HG03565 (cell line): ENCODE data around the gene SPRN.

ENCODE experiments used
- ATAC-seq: cut with Tn5 transposase; IDR thresholded peaks from one replicate; pipeline ENCODE4 v1.9.1; 2021; ENCODE audit warnings: mild to moderate bottlenecking, moderate library complexity; ENCODE audit not compliant: unreplicated experiment

SPRN gene

DNA sequence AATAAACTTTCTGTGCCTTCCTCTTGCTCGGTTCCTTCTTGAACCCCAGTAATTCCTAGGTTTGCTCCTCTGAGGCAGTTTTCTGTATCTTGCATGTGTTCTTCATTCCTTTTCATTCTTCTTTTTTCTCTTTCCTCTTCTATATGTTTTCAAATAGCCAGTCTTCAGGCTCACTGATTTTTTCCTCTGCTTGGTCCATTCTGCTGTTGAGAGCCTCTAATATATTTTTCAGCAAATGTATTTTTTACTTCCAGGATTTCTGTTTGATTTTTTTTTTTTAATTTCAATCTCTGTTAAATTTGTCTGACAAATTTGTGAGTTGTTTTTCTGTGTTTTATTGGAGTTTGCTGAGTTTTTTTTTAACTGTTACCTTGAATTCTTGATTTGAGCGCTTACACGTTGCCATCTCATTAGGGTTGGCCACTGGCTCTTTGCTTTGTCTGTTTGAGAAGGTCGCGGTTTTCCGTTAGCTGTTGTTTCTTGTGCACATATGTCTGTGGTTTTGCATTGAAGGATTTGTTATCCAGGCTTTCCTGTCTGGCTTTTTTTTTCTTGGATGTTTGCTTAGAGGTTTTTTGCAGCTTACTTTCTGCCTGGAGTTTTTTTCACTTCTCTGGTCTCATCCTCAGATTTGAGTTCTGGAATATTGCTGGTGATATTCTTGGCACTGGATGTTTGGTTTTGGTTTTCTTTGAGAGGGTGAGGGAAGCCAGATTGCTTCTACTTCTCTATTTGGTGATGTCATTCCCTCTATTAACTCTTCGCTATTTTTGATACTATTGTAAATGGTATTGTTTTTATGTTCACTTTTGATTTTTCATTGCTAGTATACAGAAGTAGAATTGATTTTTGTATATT is 12.7 kb downstream of the SPRN start:
- no peak for ATAC-seq

DNA sequence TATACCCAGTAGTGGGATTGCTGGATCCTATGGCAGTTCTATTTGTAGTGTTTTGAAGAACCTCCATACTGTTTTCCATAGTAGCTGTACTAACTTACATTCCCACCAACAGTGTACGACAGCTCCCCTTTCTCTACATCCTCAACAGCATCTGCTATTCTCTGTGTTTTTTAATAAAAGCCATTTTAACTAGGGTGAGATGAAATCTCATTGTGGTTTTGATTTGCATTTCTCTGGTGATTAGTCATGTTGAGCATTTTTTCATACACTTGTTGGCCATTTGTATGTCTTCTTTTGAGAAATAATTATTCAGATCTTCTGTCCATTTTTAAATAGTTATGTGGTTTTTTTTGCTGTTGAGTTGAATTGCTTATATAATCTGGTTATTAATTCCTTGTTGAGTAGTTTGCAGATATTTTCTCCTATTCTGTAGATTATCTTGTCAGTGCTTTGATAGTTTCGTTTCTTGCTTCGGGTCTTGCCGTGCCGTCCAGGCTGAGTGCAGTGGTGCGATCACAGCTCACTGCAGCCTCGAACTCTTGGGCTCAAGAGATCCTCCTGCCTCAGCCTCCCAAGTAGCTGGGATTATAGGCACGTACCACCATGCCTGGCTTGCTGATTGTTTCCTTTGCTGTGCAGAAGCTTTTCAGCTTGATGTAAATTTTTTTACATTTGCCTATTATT is 18.4 kb downstream of the SPRN start:
- peak; percentile 58 for ATAC-seq

DNA sequence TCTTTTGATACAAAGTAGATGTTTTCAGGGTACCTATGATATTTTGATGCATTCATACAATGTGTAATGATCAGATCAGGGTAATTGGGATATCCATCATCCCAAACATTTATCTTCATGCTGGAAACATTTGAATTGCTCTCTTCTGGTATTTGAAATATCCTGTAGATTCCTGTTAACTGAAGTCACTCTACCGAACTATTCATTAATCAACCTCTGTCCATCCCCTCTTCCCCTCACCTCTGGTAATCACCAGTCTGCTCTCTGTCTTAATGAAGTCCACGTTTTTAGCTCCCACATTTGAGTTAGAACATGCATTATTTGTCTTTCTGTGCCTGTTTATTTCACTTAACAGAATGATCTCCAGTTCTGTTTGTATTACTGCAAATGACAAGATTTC is 19.2 kb downstream of the SPRN start:
- no peak for ATAC-seq

DNA sequence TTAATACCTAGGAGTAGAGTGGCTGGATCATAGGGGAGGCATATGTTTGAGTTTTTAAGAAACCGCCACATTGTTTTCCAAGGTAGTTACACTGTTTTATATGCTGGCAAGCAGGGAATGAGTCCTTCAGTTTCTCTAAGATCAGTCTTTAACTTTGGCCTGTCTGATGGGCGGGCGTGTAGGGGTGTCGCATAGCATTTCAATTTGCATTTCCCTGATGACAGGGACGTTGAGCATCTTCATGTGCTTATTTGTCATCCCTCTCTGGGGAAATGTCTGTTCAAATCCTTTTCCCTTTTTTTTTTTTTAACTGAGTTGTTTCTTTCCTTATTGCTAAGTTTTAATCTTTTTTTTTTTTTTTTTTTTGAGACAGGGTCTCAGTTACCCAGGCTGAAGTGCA is 20.6 kb downstream of the SPRN start:
- no peak for ATAC-seq

DNA sequence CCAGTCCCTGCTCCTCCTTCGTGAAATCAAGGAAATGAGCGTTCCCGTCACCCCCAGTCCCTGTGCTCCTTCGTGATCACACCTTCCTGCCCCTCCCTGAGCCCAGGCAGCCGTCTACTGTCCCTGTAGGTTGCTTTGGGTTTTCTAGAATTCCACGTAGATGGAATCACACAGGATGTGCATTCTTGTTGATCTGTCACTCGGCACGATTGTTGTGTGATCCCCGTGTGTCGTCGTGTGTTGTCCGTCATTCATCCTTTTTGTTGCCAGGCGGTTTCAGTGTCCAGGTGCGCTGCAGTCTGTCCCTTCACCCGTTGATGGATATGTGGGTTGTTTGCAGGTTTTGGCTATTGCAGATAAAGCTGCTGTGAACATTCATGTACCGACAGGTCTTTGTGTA is 21.1 kb downstream of the SPRN start:
- ATAC-seq = no peak

DNA sequence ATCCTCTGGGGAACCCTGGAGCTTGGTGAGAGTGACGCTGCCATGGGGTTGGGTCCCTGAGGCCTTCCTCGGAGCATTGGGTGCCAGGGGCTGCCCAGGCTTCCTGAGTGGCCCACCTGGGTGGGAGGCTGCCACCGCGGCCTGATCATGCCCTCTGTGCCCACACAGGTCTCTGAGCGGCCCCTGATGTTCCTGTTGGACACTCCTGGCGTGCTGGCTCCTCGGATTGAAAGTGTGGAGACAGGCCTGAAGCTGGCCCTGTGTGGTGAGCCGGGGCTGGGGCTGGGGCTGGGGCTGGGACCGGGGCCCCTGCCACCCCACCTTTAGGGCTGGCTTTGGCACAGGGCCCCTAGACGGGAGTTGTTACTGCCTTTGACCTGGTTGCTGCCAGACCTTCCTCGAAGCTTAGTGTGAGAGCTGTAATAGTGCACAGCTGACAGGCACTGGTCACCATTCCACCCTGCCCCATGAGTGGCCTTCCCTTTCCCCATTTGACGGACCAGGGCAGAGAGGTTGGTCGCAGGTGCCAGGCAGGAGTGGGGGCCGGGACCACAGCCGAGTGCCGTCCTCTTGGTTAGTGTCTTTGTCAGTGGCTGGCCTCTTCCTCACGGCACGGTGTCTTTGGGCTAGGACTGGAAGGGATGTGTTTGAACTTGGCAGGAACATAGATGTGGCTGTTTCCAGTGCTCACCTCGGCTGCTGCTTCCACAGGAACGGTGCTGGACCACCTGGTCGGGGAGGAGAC is 22.3 kb downstream of the SPRN start:
- ATAC-seq = no peak

DNA sequence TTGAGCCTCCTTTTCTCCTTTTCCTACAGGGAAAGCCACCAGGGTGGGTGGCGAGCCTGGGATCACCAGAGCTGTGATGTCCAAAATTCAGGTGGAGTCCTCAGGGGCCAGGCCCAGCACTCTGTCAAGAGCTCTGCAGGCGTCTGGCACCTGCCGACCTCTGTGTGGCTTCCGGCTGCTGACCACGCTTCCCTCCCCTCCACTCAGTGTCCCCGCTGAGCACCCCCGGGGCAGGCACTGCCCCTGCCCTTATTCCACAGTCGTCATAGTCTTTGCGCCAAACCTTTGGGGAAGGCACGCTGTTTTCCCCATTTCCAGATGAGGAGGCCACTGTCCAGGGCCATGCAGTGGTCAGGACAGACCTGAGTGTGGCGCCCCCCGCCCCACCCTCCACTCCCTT is 22.9 kb downstream of the SPRN start:
- ATAC-seq = no peak

DNA sequence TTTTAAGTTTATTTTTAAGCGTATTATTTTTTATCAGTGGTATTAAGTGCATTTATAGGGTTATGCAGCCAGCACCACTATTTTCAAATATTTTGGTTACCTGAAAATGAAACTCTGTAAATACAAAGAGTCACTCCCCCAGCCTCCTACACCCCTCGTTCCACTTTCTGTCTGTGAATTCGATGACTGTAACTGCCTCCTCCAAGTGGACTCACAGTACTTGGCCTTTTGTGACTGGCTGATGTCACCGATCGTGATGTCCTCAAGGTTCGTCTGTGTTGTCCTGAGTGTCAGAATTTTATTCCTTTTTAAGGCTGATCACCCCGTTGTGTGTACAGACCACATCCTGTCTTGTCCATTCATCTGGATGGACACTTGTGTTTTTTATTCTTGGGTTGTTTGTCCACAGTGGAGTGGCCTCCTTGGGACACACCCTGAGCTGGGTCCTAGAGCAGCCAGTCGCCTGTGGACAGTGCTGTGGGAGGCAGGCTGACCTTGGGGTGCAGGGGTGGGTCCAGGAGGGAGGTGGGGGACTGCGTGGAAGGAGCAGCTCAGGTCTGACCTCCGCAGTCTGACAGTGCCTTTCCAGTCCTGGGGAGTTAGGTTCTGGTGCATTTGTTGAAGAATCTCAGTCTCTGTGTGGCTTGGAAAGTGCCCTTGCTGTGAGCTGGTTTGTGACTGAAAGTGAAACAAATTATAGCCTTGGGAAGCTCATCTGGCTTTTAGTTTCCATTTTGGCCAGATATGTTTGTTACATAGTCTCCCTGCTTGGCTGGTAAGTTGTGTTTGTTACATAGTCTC is 23.6 kb downstream of the SPRN start:
- ATAC-seq = peak; percentile 39

DNA sequence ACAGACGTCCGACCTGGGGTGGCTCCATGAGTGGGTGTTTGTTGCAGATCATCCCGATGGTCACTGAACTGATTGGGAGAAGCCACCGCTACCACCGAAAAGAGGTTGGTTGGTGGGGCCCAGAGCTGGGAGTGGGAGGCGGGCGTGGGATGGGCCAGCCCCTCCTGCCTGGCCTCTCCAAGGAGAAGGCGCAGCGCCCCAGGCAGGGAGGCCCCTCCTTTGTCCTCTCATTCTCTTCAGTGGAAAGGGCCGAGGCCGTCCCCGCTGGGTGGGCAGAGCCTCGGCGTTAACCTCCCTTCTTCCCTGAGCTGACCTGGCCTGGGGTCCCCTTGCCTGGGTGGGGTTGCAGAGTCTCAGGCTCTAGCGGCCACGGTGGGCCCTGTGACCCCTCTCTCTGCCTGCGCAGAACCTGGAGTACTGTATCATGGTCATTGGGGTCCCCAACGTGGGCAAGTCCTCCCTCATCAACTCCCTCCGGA is 25.3 kb downstream of the SPRN start:
- no peak for ATAC-seq

DNA sequence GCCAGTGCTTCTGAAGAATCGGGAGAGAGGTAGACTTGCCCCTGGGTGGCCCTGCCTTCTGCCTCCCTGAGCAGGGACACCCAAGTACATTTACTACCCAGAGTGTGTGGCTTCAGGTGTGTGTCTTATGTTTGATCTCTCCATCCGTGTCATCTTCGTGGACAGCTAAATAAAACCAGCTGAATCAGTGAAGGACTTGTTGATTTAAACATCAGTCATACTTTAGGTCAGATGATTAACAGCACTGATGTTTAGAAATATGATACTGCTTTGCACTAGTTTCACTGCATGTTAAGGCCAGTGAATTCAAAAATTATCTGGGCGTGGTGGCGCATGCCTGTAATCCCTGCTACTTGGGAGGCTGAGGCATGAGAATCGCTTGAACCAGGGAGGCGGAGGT is 26.5 kb downstream of the SPRN start:
- ATAC-seq = no peak

DNA sequence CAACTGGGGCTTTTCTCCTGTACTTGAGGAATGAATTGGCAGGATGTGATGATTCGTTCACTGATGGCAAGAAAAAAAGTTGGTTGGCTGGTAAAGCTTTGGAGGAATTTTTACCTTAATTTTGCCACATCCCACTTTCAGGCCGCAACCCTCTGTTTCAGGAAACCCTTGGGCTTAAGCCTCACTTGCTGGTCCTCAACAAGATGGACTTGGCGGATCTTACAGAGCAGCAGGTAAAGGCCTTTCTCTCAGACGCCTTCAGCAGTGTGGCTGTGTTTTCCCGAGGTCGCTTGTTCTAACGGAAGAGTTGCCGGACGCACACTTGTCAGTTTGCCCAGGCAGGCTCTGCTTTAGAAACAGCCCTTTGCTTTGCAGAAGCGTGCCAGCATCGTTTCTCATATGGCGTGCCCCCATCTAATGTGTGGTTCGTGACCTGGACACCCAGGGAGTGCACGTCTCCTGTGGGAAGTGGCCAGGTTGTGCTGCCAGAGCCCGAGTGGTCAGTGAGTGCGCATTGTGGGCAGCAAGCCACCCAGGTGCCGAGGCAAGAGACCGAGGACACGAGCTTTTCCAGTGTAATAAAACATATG is 28.3 kb downstream of the SPRN start:
- ATAC-seq = no peak

DNA sequence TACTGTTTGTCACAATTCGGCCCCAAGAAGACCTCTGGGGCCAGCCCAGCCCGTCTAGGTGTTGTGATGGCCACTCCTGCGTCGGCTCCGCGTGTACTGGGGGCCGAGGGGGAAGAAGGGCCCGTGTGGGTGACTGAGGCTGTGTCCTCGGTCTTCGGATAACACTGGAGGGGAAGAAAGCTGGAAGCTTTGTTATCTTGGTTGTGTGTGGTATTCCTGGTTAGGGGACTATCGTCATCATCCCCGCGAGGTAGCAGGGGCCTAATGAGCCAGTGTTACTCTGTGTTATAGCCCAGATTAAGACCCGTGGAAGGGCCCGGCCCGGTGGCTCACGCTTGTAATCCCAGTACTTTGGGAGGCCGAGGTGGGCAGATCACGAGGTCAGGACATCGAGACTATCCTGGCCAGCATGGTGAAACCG is 29.6 kb downstream of the SPRN start:
- no peak for ATAC-seq

DNA sequence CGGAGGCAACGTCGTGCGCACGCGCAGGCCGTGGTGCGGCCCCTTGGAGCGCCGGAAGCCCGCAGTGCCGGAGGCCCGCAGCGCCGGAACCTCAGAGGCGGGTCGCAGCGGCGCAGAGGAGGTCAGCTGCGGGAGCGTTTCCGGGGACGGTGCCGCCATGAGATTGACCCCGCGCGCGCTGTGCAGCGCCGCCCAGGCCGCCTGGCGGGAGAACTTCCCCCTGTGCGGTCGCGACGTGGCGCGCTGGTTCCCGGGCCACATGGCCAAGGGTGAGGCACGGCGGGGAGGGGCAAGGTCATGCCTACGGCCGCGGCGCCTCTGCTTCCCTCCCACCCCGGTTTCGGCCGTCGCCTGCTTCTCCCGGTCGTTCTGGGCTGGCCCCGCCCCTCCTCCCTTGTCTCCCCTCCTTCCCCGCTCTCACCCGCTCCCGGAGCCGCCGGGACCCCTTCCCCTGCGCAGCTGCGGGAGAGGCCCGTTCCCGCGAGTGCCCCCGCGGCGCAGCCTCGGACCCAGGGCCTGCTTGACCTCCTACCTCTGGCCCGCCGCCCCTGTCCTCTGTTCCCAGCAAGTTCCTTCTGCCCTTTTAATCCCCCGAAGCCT is 30.3 kb downstream of the SPRN start, which contains the start of gene MTG1:
Gene MTG1 (plus strand): TSS at position 94 of the 600 bp plus-strand sequence. CDS start 64 bp downstream, at position 158.
- ATAC-seq = peak; percentile 61

DNA sequence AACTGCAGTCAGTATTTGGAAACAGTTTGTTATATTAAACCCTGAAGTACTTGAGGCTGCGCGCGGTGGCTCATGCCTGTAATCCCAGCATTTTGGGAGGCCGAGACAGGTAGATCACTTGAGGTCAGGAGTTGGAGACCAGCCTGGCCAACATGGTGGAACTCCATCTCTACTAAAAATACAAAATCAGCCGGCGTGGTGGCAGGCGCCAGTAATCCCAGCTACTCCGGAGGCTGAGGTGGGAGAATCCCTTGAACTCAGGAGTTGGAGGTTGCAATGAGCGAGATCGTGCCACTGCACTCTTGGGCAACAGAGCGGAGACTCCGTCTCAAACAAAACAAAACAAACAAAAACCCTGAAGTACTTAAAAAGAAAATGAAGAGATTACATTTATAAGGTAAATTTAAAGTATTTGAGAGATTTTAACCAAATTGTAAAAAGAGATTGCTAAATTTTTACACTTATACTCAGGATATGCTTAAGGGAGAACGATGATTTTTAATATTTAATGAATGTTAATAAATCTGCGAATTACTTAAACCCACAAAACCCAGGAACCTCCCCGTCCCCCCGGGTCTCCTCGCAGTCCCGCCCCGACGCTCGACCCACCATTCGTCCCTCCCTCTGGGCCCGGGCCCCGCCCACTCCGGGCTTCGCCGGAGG is 30.9 kb downstream of the SPRN start:
- ATAC-seq = no peak

DNA sequence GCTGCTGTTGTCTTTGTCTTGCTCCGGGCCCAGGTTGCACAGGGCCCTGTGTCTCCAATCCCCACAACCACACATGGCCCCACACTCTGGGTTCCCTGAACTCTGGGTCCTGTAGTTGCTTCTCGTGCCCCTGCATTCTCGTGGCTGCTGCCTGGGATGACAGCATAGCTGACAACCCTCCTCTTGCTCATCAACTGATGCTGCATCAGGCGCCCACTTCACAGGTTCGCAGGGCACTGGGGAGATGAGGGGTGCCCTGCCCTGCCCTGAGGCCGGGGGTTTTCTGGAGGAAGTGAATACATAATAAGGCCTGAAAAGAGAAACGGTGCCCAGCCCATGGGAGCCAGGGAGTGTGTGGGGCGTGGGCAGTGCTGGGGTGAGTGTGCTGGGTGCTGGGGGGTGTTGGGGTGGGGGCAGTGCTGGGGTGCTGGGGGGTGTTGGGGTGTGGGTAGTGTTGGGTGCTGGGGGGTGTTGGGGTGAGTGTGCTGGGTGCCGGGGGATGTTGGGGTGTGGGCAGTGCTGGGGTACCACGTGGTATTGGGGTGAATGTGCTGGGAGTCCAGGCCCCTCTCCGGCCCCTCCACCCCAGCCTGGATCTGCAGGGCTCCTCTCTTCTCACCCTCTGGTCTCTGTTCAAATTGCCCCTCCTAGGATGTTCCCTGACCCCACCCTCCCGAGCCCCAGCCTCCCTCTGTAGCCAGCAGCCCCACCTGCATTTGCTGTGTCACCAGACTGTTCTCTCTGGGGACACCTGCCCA is 32.5 kb downstream of the SPRN start:
- ATAC-seq = no peak

DNA sequence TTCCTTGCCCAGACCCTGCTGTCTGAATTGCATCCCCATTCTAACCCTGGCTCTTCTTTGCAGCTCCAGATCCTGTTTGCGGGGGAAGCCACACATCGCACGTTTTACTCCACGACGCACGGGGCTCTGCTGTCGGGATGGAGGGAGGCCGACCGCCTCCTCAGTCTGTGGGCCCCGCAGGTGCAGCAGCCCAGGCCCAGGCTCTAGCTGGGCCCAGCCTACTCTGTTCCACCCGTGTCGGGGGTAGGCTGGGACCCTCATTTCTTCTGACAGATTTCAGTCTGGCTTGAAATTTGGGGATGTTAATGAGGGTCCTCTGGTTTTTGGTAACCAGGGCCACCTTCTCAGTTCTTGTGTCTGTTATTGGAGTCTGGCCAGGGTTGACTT is 33.2 kb downstream of the SPRN start:
- ATAC-seq = no peak

DNA sequence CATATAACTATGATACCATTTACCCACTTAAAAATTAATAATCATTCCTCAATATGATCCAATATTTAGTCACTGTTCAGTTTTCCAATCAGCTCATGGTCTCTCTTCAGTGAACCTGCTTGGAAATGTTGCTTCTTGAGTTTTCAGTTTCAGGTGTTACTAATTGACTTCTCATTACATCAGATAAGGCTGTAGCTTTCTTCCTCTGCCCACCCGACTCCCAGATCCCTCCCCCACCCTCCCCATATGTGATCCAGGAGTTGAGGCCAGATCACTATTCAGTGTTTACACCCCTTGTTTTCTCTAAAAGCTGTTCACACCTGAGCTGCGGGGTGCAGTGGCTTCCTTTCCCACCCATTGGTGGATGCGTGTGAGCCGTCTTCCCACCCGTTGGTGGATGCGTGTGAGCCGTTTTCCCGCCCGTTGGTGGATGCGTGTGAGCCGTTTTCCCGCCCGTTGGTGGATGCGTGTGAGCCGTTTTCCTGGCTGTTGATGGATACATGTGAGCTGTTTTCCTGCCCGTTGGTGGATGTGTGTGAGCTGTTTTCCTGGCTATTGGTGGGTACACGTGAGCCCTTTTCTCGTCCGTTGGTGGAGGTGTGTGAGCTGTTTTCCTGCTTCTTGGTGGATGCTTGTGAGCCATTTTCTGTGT is 33.7 kb downstream of the SPRN start:
- no peak for ATAC-seq
